Measurements from ENCODE around the gene MTERF4. TPM values are rescaled to one million over a fixed set of nuclear protein-coding genes. Genes with fewer than 3 reads are reported as not detected.
A peak's percentile ranks its signal among the peaks of the same experiment; 100 is the strongest.

MTERF4 gene
- total and polyA plus RNA-seq, 12 donors = 17.4 to 39.2 (median 32.2) TPM

DNA sequence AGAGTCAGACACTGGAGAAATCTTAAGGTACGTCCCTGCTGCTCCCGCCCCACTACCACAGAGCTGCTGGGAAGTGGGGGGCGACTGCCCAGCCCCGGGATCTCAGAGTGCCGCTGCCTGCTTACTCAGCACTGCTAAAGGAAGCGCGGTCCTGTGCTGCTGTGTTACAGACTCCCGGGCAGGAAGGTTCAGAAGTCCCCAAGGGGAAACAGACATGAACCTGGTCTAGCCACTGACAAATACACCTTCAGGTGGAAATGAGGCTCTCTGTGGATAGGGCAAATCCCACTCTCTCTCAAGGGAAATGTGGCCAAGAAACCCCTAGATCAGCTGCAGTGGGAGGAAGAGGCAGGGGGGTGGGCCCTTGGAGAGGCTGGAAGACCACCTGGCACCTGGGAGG lies 13.7 kb downstream of the MTERF4 start:
- Histone ChIP-seq H3K27me3 (no peaks in the 10 kb centered on the region), H3K36me3 (replicated peaks in 1 of 2) (peaks cover 0 to 67% of the 10 kb centered on the region in 2 donors), H3K4me3 (no peak overlapping the region), H3K9me3 (replicated peaks in 1 of 3) (no peaks in the 10 kb centered on the region), H3K27ac (peak overlapping the region in 2 of 5 donors; percentile 26 to 54), H3K4me1 (replicated peaks in 1 of 2) (no peaks in the 10 kb centered on the region)
- 60 to 84% (median 77%) methylated on average over 2 to 8 of the region's 8 CpGs for WGBS, 4 donors
- intact Hi-C loops (cut with DNase I) = no loop called here
- no peak for TF ChIP-seq POLR2A (IDR thresholded peaks at IDR 0.05)
- TF ChIP-seq, protein P1, sequence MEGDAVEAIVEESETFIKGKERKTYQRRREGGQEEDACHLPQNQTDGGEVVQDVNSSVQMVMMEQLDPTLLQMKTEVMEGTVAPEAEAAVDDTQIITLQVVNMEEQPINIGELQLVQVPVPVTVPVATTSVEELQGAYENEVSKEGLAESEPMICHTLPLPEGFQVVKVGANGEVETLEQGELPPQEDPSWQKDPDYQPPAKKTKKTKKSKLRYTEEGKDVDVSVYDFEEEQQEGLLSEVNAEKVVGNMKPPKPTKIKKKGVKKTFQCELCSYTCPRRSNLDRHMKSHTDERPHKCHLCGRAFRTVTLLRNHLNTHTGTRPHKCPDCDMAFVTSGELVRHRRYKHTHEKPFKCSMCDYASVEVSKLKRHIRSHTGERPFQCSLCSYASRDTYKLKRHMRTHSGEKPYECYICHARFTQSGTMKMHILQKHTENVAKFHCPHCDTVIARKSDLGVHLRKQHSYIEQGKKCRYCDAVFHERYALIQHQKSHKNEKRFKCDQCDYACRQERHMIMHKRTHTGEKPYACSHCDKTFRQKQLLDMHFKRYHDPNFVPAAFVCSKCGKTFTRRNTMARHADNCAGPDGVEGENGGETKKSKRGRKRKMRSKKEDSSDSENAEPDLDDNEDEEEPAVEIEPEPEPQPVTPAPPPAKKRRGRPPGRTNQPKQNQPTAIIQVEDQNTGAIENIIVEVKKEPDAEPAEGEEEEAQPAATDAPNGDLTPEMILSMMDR (IDR thresholded peaks at IDR 0.05) = no peak
- peak in 1 of 7 donors; percentile 14 for DNase-seq

- peak in 1 of 7 donors; percentile 10 for DNase-seq
- Histone ChIP-seq H3K4me3 (no peak overlapping the region), H3K36me3 (replicated peaks in 1 of 2) (peaks cover 0 to 61% of the 10 kb centered on the region in 2 donors), H3K27me3 (no peaks in the 10 kb centered on the region), H3K27ac (peak overlapping the region in 1 of 5 donors; percentile 54), H3K9me3 (replicated peaks in 1 of 3) (no peaks in the 10 kb centered on the region), H3K4me1 (replicated peaks in 1 of 2) (no peaks in the 10 kb centered on the region)
- intact Hi-C loops (cut with DNase I) = no loop called here
- WGBS, 4 donors = 92 to 94% (median 93%) methylated on average over 23 to 29 of the region's 29 CpGs
- no peak for TF ChIP-seq POLR2A (IDR thresholded peaks at IDR 0.05)
- TF ChIP-seq, protein P1 (IDR thresholded peaks at IDR 0.05) = no peak
Observed at GRCh38 chr2:241087420-241088268, 14.4 kb downstream of the MTERF4 start.

DNA sequence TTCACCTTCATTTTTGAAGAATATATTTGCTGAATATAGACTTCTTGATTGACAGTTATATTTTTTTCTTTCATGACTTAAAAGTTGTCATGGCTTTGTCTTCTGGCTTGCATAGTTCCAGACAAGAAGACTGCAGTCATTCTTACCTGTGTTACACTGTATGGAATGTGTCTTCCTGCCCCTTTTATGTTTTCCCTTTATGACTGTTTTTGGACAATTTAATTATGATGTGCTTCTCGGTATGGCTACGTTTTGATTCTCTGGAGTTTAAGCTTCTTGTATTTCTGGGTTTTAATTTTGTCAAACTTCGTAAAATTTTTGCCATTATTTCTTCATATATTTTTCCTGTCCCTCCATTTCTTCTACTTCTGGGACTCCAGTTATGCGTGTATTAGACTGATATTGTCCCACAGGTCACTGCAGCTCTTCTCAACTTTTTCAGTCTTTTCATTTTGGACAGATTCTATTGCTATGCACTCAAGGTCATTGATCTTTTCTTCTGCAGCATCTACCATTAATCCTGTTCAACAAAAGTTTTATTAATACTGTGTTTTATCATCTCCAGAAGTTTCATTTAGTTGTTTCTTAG lies 17.1 kb downstream of the MTERF4 start:
- Histone ChIP-seq H3K9me3 (replicated peaks in 1 of 3) (no peaks in the 10 kb centered on the region), H3K4me3 (no peak overlapping the region), H3K4me1 (replicated peaks in 1 of 2) (peaks cover 8 to 14% of the 10 kb centered on the region in 2 donors), H3K36me3 (replicated peaks in 1 of 2) (peaks cover 0 to 40% of the 10 kb centered on the region in 2 donors), H3K27ac (no peak overlapping the region), H3K27me3 (no peaks in the 10 kb centered on the region)
- intact Hi-C loops (cut with DNase I) = no loop called here
- no peak for TF ChIP-seq POLR2A (IDR thresholded peaks at IDR 0.05)
- 94 to 99% (median 97%) methylated on average over 4 of the region's 4 CpGs for WGBS, 4 donors
- DNase-seq = no peak

- no peaks in the 10 kb centered on the region for H3K27me3 ChIP-seq
- H3K36me3 ChIP-seq (replicated peaks in 1 of 2) = peaks cover 0 to 21% of the 10 kb centered on the region in 2 donors
- H3K9me3 ChIP-seq (replicated peaks in 1 of 3) = no peaks in the 10 kb centered on the region
- no peak overlapping the region for H3K27ac ChIP-seq
- no peak overlapping the region for H3K4me3 ChIP-seq
- peaks cover 8 to 14% of the 10 kb centered on the region in 2 donors for H3K4me1 ChIP-seq (replicated peaks in 1 of 2)
- TF ChIP-seq POLR2A (IDR thresholded peaks at IDR 0.05) = no peak
- TF ChIP-seq, protein P1 (IDR thresholded peaks at IDR 0.05) = no peak
- intact Hi-C loops (cut with DNase I) = no loop called here
- 82 to 90% (median 87%) methylated on average over 5 of the region's 5 CpGs for WGBS, 4 donors
- peak in 2 of 7 donors; percentile 12 to 31 for DNase-seq
Observed at GRCh38 chr2:241083091-241083415, 19.0 kb downstream of the MTERF4 start.
